ENCODE measurements around the gene EPHB1.

EPHB1 gene

GRCh38 chr3:135292162-135292561, 497.1 kb downstream of the EPHB1 start:
- no peak for DNase-seq

GRCh38 chr3:135301670-135302069, 506.6 kb downstream of the EPHB1 start:
- no peak for DNase-seq

- DNase-seq, result no peak
Measured at GRCh38 chr3:135304378-135304777, 509.3 kb downstream of the EPHB1 start.

Measured in activated effector memory CD4-positive, alpha-beta T cell treated with Interleukin-2 at 50 U/mL for 16 hours (primary cell).